ENCODE data around the gene BSN. TPM values are rescaled to one million over a fixed set of nuclear protein-coding genes. Genes with fewer than 3 reads are reported as not detected.

Gene BSN
- total RNA-seq, 4 donors from 2014 or later, result 0.04 to 0.36 (median 0.14) TPM

- WGBS, 2 donors, result 25 to 44% methylated on average over 3 of the region's 3 CpGs
- intact Hi-C loops (cut with DNase I; ENCODE audit: low total_unique reads), result no loop called here
- DNase-seq (ENCODE audit: low spot score in 2 of 2), result peak in 1 of 2 donors; percentile 31
- H3K4me3 ChIP-seq (ENCODE audit: low read depth, poor library complexity, severe bottlenecking), result no peak overlapping the region
- no peak for TF ChIP-seq POLR2A (IDR thresholded peaks at IDR 0.05)
- TF ChIP-seq CTCF (IDR thresholded peaks at IDR 0.05), result no peak
Observed at GRCh38 chr3:49607105-49607591, 52.9 kb downstream of the BSN start.

- TF ChIP-seq POLR2A (IDR thresholded peaks at IDR 0.05) (no peak), CTCF (IDR thresholded peaks at IDR 0.05) (no peak)
- peak in 1 of 2 donors; percentile 72 for DNase-seq (ENCODE audit: low spot score in 2 of 2)
- no peak overlapping the region for H3K4me3 ChIP-seq (ENCODE audit: low read depth, poor library complexity, severe bottlenecking)
- intact Hi-C loops (cut with DNase I; ENCODE audit: low total_unique reads), result no loop called here
- WGBS, 2 donors, result 50 to 54% methylated on average over 5 of the region's 5 CpGs
Observed at GRCh38 chr3:49607796-49608195, 53.5 kb downstream of the BSN start.

GRCh38 chr3:49609314-49609713, 55.0 kb downstream of the BSN start:
- DNase-seq (ENCODE audit: low spot score in 2 of 2), result peak in 1 of 2 donors; percentile 20
- TF ChIP-seq POLR2A (IDR thresholded peaks at IDR 0.05) (no peak), CTCF (IDR thresholded peaks at IDR 0.05) (no peak)
- 87 to 88% methylated on average over 5 of the region's 5 CpGs for WGBS, 2 donors
- intact Hi-C loops (cut with DNase I; ENCODE audit: low total_unique reads), result no loop called here
- H3K4me3 ChIP-seq (ENCODE audit: low read depth, poor library complexity, severe bottlenecking), result no peak overlapping the region

GRCh38 chr3:49609815-49610214, 55.5 kb downstream of the BSN start:
- 72 to 83% methylated on average over 5 to 6 of the region's 6 CpGs for WGBS, 2 donors
- no peak overlapping the region for H3K4me3 ChIP-seq (ENCODE audit: low read depth, poor library complexity, severe bottlenecking)
- TF ChIP-seq POLR2A (IDR thresholded peaks at IDR 0.05), result no peak
- no peak for TF ChIP-seq CTCF (IDR thresholded peaks at IDR 0.05)
- intact Hi-C loops (cut with DNase I; ENCODE audit: low total_unique reads), result no loop called here
- peak in 1 of 2 donors; percentile 79 for DNase-seq (ENCODE audit: low spot score in 2 of 2)

- intact Hi-C loops (cut with DNase I; ENCODE audit: low total_unique reads), result no loop called here
- TF ChIP-seq POLR2A (IDR thresholded peaks at IDR 0.05) (no peak), CTCF (IDR thresholded peaks at IDR 0.05) (no peak)
- no peak overlapping the region for H3K4me3 ChIP-seq (ENCODE audit: low read depth, poor library complexity, severe bottlenecking)
- peak in 1 of 2 donors; percentile 12 for DNase-seq (ENCODE audit: low spot score in 2 of 2)
Observed at GRCh38 chr3:49610666-49611280, 56.5 kb downstream of the BSN start.

GRCh38 chr3:49611291-49611690, 57.0 kb downstream of the BSN start:
- 78 to 86% methylated on average over 6 of the region's 6 CpGs for WGBS, 2 donors
- peak in 1 of 2 donors; percentile 52 for DNase-seq (ENCODE audit: low spot score in 2 of 2)
- intact Hi-C loops (cut with DNase I; ENCODE audit: low total_unique reads), result no loop called here
- no peak overlapping the region for H3K4me3 ChIP-seq (ENCODE audit: low read depth, poor library complexity, severe bottlenecking)
- TF ChIP-seq POLR2A (IDR thresholded peaks at IDR 0.05) (no peak), CTCF (IDR thresholded peaks at IDR 0.05) (no peak)
